Suppressor macrophage (primary cell): ENCODE results near the gene HRK.
"Not testable (repeated sequence)": the region's sequence is repeated elsewhere in the genome, so short reads cannot be mapped to it uniquely, and the experiment has no call there.

Source experiments
- DNase-seq, 4 experiments: peaks; one replicate each; pipeline ENCODE4 v3.0.0-alpha.2; 2020 to 2022

The HRK gene

GRCh38 chr12:116818341-116818856, 62.8 kb downstream of the HRK start:
- peak; percentile 1 to 28 (median 11) for DNase-seq

- DNase-seq, result not testable (repeated sequence)
Observed at GRCh38 chr12:116814766-116815165, 66.5 kb downstream of the HRK start.

DNA sequence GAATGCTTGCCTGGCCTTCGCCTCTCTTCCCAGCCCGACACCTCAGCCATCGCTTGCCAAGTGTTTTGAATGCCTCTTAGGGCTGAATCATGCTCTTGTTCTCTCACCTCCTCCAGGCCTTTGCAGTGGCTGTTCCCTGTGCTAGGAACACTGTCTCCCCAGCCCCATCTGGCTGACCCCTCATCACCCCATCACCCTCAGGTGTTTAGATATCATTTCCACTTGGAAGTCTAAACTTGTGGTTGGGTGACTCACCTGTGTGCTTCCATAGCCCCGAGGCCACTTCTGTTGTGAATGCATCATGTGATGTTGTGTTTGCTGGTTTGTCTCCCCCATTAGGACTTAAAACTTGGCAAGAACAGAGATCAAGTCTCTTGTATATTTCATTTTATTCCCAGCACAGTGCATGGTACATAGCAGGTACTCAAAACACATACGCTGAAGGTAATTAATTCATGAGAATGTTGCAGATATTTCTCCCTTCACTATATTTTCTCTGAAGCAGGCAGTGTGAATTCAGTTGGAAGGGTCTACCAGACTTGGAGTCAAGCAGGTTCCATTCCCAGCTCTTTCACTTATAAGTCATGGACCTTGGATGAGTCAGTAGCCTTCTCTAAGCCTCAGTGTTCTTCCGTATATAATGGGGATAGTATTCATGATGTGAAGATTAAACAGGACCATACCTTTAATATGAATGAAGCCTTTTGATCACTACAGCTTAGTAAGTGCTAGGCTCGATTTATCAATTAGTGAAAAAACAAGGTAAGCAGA, 67.8 kb downstream of the HRK start:
- DNase-seq, result no peak

GRCh38 chr12:116812238-116812637, 69.0 kb downstream of the HRK start:
- DNase-seq, result no peak

GRCh38 chr12:116808113-116809105, 72.8 kb downstream of the HRK start:
- no peak for DNase-seq

DNA sequence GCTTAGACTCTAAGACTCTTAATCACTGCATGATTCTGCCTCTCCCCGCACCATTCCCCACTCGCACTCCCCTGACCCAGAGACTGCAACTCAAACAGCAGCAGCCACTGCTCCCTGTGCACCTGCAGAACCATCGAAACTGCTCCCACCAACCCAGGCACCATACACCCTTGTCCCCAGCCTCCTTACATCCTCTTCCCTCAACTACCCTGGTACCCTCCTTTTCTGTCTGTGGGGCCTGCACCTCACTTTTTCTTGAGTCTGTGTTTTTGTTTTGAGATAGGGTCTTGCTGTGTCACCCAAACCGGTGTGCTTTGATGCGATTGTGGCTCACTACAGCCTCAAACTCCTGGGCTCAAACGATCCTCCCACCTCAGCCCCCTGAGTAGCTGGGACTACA, 73.7 kb downstream of the HRK start:
- DNase-seq, result no peak

DNA sequence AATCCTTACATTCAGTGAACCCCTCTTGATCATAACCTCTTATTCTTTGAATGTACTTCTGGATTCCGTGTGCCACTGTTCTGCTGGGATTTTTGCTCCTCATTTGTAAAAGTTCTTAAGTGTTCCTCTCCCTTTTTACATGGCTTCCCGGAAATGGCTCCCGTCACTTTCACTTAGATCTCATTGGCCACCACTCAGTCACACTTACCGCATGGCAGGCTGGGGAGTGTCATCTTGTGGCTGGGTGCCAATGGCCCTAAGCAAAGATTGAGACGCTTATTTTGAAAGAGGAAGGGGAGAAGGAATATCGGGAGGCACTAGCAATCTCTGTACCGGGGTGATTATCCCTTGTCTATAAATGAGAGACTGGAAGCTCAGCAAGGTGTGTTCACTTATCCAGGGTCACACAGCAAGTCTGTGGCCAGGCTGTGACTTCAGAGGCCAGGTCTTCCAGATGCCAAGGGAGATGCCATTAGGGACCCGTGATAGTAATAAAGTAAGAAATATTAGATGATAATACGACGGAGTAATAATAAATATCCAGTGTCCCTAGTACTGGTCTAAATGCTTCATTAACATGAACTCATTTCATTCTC, 74.3 kb downstream of the HRK start:
- no peak for DNase-seq
